ENCODE results near the gene FSTL3.
"Not testable (repeated sequence)": the region's sequence is repeated elsewhere in the genome, so short reads cannot be mapped to it uniquely, and the experiment has no call there.

FSTL3 gene

DNA sequence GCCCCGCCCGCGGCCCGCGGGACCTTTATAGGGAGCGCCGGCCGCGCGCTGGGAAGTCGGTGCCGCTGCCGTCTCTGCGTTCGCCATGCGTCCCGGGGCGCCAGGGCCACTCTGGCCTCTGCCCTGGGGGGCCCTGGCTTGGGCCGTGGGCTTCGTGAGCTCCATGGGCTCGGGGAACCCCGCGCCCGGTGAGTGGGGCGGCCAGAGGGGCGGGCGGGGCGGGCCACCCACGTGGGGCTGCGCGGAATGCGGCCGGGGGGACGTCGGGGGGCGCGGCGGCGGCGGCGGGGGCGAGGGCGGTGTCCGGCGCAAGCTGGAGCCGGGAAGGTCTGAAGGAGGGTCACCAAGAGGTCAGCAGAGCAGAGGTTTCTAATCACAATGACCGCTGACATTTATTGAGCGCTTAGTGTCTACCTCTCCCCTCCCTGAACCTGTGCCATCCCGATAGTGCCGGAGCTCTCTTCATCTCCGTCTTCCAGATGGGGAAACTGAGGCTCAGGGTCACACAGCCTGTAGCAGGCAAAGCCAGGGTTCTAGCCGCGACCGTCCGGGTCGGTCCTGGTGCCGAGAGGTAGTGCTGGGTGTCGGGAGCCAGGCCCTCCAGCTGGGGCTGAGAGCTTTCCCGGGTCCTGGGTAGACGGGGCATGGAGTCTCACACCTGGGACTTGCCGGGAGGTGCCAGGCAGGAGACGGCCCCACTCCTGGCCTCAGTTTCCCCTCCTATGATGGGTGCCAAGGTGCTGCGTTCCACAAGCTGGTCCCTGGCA, at the start of gene FSTL3:
Gene FSTL3 (plus strand): TSS at position 54 of the 767 bp plus-strand sequence. CDS start 32 bp downstream, at position 86.
- DNase-seq (ENCODE audit: low read depth) = no peak

DNA sequence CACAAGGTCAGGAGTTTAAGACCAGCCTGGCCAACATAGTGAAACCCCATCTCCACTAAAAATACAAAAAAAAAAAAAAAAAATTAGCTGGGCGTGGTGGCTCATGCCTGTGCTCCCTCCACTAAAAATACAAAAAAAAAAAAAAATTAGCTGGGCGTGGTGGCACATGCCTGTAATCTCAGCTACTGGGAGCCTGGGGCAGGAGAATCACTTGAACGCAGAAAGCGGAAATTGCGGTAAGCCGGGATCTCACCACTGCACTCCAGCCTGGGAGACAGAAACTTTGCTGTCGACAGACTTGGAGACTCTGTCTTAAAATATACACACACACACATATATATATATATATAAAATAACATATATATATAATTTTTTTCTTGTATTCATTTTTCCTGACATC, 49.6 kb upstream of the FSTL3 start:
- not testable (repeated sequence) for DNase-seq (ENCODE audit: low read depth)

DNA sequence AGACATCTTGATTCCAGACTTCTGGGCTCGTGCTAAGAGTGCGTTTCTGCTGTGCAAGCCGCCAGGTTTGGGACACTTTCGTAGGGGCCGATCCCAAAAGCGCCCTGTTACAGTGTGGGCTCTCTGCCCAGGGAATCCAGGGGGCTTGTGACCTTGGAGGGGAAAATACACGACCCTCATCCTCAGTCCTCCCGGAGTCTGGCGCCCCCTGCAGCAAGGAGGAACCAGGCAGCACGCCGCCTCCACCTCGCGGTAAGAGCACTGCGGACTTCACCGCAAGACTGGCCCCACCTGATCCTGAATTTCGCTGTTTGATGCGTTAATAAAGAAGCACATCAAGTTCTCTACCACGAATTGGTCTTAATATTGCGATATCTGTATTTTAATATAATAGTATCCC, 48.0 kb upstream of the FSTL3 start:
- no peak for DNase-seq (ENCODE audit: low read depth)

DNA sequence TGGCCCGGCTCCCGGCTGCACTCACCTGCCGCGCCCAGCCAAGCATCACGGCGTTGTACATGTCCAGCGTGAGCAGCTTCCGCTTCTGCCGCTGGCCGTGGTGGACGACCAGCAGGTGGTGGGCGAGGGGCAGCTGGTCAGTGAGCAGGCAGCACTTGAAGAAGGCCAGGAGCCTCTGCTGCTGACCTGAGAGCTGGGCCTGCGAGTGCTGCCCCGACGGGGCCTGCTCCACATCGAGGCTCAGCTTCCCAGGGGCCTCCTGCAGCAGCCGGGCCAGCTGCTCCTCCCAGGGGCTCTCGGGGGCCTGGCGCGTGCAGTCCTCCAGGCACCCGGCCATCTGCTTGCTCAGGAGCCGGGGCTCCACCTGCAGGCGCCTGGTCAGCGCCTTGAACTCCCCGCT, 46.7 kb upstream of the FSTL3 start:
- DNase-seq (ENCODE audit: low read depth) = not testable (repeated sequence)

DNA sequence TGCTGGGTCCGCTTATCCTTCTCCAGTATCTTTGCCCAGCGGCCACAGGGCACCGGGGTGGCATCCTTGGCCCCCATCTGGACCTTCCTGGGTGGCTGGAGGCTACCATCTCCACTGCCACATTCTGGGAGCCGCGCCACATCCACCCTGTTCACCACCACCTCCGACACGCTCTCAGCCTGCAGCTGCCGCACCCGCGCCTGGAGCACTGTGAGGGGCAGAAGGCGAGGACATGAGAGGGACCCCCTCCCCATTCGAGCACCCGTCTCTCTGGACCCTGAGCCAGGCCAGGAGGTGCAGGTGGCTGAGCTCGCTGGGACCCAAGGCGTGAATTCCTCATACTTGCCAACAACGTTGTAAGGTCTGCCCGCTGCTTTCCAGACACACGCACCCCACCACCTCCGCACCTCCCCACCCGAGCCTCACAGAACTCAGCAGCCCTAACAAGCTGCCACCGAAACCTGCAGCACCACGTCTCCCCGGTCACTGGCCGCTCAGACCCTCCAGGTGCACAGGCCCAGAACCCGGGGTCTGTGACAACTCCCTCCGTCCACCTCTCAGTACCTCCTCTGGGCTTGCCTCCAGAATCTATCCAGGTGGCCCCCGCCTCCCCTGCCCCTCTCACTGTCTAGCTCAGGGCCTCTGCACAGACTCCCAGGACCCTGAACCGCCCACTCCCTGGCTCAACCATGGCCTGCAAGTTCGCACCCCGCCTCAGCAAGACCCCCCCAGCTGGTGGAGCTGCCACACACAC, 46.1 kb upstream of the FSTL3 start:
- DNase-seq (ENCODE audit: low read depth) = no peak

DNA sequence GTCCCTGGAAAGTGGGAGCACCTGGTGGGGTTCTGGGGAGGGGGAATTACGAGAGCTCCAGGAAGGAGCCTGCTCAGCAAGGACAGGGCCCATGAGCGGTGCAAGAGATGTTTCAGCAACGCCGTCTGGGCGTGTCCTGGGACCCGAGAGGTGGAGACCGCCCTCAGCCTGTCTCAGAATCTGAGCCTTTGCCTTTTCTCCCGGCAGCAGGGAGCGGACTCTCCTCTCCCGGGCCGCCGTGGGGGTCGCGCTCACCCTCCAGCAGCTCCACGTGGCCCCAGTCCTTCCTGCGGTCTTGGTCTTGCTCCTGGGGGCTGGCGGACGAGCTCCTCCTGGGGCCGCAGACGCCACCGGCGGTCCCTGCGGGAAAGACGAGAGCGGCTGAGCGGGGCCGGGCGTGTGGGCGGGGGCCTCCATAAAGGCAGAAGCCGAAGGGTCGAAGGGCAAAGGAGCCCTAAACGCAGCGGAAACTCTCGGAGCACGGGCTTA, 43.6 kb upstream of the FSTL3 start:
- DNase-seq (ENCODE audit: low read depth) = no peak

DNA sequence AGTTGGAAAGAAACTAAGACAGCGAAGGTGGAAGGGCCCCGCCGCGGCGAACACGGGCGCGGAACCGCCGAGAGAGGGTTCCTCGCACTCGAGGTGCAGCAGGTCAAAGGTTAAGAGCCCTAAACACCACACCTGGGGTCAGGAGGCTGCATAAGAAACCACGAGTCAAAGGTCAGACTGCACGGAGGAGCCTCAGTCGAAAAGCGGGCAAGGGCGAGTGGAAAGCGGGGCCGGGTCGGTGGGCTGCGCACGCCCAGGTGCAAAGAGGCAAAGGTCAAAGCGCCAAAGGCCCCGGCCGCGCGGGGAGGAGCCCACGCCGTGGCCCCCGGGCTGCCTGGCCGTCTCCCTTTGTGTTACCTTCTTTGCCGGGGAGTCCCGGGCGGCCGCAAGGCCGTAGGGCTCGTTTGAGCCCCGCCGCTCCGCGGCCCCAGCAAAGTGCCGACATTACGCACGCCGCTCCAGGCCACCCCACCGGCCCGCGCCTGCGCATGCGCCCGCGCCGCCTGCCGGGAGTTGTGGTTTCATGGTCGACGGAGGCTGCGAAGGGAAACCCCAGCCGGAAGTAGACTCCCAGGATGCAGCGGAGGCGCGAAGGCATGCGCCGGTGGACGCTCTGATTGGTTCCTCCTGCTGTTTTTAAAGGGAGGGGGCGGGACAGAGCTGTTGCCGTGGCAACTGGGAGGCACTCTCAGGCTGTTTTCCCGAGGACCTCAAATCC, 43.0 kb upstream of the FSTL3 start, which contains the start of gene POLRMT:
Gene POLRMT (minus strand): TSS at position 470 of the 718 bp plus-strand sequence. CDS start 25 bp downstream, at position 445.
- peak; percentile 91 for DNase-seq (ENCODE audit: low read depth)

DNA sequence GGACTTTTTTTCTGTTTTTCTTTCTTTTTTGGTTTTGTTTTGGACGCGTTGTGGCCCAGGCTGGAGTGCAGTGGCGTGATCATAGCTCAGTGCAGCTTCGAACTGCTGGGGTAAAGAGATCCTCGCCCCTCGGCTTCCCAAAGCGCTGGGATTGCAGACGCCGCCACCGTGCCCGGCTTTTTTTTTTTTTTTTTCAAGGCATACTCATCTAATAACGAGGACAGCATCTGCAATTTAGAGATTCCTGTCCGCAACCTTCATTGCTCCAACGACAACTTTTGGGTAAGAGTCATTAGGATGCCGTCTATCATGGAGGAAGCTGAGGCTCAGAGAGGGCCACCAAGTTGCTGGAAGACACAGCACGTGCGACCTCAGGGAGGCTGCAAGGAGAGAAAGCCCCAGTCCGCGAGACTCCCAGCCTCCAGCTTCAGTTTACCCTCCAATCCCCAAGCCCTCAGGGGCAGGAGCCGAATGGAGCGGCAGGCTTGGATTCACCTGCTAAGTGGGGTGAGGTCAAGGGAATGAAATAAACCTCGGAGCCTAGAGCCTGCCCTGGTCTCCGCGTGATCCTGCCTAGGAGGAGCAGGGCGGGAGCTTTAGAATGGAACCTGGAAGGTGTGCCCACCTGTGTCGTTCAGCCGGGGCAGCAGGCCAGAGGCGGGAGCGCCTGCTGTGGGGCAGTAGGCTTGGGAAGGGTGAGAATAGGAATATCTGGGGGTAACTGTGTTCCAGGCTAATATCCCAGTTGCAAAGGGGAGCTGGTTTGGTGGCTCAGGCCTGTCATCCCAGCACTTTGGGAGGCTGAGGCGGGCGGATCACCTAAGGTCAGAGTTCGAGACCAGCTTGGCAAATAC, 42.2 kb upstream of the FSTL3 start:
- DNase-seq (ENCODE audit: low read depth) = no peak

DNA sequence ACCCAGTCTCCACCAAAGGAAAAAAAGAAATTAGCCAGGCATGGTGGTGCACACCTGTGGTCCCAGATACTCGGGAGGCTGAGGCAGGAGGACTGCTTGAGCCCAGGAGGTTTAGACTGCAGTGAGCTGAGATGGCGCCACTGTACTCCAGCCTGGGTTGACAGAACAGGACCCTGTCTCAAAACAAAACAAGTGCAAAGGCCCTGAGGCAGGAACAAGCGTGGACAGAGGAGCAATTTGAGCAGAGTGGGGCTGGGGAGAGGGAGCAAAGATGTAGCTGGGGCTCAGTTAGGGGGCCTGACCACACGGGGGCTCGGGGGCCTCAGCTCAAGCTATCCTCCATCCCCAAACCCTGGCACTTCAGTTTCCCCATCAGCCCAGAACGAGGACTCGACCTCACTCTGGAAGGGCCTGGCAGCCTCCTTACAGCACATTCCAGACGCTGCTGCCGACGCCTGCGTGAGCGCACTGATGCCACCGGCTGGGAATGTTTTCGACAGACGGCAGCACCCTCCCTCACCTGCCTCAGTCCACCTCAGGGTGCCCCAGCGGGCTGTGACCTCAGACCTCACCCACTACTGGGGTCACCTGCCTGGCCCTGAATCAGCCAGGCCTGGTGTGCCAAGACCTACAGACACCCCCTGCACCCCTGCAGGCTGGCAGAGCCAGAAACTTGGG, 41.1 kb upstream of the FSTL3 start:
- no peak for DNase-seq (ENCODE audit: low read depth)

DNA sequence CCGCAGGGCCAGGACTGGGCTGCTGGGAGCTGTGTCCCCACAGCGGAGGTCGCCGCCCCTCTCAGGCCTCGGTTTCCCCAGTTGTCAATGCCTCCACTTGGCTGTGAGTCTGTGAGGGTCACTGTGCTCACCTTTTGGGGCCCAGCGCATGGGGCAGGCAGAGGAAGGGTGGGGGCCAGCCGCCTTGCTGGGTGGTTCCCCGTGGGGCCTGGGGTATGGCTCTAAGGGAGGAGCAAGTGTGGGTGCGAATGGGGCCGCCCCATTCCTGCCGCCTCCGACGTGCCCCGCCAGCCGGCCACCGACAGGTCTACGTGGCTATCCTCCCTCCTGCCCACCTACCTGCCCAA, 37.3 kb upstream of the FSTL3 start:
- DNase-seq (ENCODE audit: low read depth) = no peak

DNA sequence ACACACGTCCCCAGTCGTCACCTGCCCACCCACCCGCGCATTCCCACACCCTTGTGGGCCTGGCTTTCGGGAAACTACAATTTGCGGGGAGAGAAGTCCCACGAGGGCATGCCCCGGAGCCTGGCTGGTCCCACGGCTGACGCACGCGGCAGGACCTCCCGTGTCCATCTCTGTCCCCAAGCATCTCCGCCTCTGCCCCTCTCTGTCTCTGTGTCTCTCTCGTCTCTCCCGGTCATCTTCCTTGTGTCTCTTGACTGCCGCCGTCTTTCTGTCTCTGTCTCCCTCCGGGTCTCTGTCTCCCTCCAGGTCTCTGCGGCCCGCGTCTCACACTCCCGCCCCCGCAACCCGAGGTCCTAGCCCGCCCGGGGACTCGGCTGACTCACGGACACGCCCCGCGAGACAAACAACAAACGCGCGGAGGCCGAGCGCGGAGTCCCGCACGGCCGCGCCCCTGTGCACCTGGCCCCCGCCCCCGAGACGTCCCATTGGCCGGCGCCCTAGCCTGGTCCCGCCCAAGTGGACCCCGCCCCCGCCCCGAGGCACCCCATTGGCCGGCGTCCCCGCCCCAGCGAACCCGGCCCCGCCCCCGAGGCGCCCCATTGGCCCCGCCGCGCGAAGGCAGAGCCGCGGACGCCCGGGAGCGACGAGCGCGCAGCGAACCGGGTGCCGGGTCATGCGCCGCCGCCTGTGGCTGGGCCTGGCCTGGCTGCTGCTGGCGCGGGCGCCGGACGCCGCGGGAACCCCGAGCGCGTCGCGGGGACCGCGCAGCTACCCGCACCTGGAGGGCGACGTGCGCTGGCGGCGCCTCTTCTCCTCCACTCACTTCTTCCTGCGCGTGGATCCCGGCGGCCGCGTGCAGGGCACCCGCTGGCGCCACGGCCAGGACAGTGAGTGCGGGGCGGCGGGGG, 36.7 kb upstream of the FSTL3 start, which contains the start of gene FGF22:
Gene FGF22 (plus strand): TSS at position 627 of the 908 bp plus-strand sequence. CDS start 47 bp downstream, at position 674.
- DNase-seq (ENCODE audit: low read depth) = peak; percentile 94

DNA sequence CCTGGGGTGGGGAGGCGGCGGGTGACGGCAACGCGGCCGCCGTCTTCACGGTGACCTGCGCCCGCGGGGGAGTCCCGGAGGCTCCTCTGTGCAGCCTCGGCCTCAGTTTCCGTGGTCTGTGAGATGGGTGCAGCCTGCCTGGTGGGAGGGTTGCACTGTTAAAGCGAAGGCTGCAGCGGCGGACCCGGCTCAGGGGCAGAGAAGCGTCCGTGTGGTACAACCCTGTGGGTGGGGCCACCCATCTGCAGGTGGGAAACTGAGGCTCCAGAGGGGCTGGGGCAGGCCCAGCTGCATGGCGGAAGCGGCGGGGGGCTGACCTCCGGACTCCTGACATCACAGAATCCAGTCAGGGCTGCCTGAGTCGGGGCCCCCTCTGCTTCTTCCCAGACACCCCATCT, 36.0 kb upstream of the FSTL3 start:
- no peak for DNase-seq (ENCODE audit: low read depth)

DNA sequence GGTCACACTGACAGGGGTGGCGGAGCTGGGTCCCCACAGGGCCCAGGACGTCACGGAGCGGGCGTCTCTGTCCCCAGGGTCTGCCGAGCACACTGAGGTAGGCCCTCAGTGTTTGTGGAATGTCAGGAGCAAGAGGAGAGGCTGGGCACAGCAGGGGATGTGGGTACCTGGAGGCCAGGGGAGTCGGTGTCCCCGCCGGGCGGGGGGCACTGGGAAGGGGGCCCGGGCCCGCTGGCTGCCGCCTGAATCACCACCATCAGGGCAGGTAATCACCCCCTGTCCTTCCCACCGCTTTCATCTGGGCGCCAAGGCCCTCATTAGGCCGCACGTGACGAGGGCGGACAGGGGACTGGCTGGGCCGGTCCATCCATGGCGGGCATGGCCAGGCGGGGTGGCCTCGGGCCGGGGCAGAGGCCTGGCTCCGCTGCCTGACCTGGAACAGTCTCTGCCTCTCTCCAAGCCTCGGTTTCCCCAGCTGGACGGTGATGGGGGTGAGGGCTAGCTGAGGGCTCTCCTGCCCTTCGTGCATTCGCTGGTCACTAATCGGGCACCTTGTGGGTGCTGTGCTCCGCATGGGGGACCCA, 35.5 kb upstream of the FSTL3 start:
- DNase-seq (ENCODE audit: low read depth) = no peak

DNA sequence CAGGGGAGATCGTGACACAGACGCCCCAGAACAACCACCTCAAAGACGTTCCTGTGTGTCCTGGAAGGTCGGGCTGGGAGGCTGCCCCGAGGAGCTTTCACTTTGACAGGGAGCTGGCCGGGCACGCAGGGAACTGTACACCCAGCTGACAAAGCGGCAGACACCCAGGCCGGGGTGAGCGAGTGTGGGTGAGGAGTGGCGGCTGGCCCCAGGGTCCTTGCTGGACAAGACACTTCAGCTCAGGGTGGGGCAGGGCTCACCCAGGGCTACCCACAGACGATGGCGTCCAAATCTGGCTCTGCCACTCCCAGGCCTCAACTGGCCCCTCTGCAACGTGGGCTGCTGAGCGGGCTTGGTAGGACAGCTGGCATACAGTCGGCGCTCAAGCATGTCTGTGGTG, 34.5 kb upstream of the FSTL3 start:
- DNase-seq (ENCODE audit: low read depth) = no peak

DNA sequence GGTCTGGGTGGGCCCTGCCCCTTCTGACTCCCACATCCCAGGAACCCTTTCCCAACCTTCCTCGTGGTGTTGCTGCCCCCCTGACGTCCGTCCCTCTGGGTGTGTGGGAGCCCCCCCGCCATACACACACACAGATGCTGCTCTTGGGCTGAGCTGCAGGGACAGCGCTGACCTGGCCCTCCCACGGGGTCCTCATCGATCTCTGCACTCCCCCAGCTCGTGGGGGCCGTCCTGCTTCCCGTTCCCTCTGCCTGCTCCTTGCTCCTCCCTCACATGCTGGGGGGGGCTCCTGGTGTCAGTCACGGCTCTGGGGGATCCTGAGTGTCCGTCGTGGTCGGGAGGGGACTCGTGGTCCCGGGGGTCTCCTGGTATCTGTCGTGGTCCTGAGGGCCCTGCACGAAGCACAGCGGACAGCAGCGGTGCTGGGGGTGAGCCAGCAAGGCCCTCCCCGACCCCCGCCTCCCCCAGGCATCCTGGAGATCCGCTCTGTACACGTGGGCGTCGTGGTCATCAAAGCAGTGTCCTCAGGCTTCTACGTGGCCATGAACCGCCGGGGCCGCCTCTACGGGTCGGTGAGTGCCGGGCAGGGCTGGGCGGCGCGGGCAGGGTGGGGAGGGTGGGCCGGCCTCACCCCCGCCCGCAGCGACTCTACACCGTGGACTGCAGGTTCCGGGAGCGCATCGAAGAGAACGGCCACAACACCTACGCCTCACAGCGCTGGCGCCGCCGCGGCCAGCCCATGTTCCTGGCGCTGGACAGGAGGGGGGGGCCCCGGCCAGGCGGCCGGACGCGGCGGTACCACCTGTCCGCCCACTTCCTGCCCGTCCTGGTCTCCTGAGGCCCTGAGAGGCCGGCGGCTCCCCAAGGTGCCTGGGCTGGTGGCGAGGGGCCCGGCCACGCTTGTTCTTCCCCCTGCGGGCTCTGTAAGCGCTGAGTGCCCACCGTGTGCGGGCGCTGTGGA, 33.1 kb upstream of the FSTL3 start:
- DNase-seq (ENCODE audit: low read depth) = no peak

DNA sequence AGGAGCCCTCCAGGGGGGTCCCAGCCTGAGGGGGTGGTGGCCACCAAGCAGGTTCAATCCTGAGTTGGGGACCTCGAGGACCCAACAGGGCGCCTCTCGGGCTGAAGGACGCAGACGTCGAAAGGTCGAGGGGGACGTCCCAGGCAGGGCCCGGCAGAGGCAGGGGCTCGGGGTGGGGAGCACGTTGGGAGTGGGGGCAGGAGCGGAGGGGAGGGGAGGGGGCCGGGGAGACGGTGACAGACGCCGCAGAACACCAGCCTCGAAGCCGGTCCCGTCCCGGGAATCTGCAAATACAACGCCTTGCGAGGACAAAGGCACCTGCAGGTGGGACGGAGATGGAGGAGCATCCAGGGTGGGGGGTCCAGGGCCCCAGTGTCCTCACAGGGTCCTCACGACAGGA, 32.5 kb upstream of the FSTL3 start:
- no peak for DNase-seq (ENCODE audit: low read depth)

DNA sequence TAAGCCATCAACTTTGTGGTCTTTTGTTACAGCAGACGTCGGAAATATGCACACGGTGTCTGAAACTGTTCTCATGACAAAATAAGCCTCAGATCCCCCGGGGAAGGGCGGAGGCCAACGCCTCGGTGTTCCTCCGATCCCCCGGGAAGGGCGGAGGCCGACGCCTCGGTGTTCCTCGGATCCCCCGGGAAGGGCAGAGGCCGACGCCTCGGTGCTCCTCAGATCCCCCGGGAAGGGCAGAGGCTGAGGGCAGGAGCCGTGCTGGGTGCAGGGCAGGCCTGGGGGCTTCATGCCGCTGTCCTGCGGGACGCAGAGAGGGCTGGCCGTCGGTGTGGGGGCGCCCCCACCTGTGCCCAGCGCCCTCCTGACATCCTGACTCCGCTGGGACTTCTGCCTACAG, 31.8 kb upstream of the FSTL3 start:
- no peak for DNase-seq (ENCODE audit: low read depth)

DNA sequence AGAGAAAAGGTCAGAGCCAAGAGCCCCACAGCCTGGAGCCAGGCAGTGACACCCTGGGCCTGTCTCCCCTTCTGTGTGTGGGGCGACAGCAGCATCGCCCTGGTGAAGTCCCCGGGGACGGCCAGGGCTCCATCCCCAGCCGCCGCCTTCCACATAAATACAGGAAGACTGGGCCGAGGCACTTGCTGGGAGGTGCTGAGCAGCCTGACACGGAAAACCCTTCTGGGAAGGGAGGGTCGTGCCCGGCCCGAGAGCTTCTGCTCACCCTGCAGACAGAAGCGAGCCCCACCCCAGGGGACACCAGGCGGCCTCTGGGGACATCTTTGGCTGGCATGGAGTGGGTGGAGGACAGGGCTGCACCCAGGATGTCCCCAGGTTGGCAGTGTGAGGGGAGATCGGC, 31.4 kb upstream of the FSTL3 start:
- DNase-seq (ENCODE audit: low read depth) = no peak
